NOMO-1 treated with DMSO at 0.1 percent for 48 hours (cell line): Measurements from ENCODE around the gene COL16A1.
"Not testable (repeated sequence)": the region's sequence is repeated elsewhere in the genome, so short reads cannot be mapped to it uniquely, and the experiment has no call there.

ENCODE experiments used
- DNase-seq: peaks from one replicate; lab custom pipeline; 2025; ENCODE audit not compliant: unreplicated experiment; lab: John Stamatoyannopoulos, UW

The COL16A1 gene

GRCh38 chr1:31707059-31707600 lies 3.3 kb upstream of the COL16A1 start:
- DNase-seq, result not testable (repeated sequence)

DNA sequence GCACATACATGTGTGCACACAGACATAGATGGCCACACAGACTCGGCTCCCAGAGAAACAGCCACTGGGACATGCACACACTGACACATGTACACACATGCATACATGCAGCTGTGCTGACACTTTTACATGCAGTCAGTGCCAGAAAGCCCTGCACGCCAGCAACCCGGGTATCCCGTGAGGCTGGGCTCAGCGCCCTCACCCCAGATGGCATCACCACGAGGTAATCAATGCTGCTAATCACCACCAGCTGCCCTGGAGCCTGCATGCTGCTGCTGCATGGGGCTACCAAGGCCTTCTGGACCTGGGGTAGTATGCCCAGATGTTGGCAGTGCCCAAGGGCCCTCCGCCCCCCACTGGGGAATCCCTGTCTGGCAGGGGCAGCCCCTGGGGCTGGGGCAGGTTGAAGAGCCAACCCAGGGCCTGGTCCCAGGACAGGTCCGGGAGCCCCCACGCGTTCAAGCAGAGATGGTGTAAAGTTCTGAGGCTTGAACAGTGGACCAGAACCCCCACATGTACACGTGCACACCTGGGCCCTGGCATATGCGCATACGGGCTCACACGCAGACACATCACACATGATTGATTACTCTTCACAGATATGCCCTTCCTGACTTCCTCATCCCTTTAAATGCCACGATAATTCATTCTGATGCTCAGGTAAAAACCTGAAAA lies 2.7 kb upstream of the COL16A1 start:
- DNase-seq, result no peak

GRCh38 chr1:31705080-31705866 lies 1.5 kb upstream of the COL16A1 start:
- DNase-seq, result peak; percentile 10

DNA sequence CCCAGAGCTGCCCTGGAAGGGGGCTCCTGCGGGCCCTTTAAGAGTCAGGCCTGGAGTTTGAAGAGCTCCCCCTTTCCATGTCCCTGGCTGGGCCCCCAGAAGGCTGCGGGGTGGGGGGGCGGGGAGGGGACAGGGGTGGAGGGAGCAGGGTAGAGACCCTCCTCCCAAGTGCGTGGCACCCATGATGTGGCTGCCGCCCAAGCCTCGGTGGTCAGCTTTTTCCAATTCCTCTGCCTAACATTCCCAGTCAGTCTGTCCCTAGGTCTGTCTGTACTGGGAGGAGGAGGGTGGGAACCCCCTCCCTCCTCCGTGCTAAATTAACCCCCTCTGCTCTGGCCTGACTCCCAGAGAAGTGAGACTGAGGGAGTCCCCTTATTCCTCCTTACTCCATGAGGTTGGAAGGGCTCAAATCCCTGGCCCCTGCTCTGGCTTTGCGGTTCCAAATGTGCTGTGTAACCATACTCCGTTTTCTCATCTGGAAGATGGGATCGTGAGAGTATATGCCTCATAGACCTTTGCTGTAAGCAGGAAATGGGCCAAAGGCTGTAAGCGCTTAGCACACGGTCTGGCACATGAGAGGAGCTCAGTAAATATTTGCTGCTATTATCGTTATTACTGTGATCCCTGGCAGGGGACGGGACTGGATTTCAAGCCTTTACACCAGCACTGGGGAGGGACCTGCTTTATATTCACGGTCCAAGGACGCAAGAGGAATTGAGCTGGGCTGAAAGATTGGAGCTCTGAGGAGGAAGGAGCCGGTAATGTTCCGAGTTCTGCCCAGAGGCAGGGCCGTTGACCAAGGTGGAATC lies 658 bp upstream of the COL16A1 start:
- no peak for DNase-seq

DNA sequence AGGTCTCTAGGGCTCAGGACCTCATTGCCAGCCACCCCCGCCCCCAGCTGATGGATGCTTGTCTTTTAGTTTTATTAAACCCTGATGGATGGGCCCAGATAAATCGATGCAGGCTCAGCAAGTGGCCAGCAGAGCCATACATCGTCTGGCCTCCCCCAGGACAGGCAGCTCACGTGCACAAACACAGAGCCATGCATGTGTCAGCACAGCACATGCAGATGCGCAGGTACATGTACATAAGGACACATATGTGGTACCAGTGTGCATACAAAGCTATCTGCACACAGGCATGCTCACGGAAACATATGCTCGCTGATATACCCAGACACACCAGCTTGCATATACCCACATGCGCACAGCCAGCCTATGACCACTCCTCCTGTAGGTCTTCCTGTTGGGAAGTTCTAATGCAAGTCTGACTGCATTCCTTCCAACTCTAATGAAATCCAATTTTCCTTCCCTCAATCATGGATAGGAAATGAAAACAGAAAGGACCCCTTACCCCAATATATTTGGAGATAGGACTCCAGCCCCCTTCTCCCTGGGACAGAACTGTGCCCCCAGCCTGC lies 897 bp downstream of the COL16A1 start:
- no peak for DNase-seq

DNA sequence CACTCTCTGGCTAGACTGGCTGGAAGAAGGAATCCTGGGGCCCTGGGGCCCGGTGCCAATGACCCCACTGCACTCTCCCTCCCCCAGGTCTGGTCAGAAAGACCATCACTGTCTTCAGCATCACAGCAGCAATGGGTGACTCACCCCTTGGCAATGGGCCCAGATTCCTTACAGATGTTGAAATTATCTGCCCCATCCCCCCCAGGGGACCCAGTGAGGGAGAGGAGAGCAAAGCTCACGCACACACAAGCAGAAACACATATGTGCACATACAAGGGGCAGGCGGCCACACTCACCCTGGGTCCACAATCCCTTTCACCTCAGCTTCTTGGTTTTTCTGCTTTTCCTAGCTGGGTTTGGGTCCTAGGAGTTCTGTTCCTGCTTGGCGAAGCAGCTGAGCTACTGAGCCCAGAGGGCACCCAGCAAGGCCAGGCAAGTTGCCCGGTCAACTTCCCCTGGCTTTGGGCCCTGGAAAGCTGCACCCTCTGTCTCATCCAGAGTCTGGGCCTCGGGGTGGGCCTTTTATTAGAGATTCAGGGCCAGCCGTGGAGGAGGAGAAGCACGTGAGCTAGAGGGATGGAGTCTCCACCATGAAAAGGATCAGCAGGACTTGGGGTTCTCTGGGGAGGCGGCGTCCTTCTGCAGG lies 2.6 kb downstream of the COL16A1 start:
- DNase-seq, result peak; percentile 29

DNA sequence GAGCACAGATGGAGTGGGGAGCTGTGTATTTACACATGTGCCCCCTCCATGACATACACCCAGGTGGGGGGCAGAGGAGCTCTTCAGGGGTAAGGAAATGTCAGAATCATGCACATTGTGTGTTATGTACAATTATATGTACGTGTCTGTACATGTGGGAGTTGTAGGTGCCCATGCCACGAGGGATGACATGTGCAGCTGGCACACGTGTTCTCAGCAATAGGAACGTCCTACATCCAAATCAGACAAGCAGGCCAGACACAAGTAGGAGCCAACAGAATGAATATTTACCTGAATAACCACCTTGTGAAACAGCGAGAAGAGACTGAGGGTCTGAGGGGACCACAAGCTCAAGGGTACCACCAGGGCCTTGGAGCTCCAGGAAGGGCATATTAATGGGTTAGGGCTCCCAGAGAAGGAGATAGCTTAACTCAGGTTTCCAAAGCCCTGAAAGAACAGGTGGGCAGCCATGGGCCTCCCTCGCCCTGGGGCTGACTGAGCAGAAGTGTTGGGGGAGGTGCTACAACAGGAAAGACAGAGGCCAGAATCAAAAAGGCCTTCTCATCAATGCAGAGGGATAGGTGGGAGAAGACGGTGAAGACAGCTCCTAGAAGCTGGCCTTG lies 3.2 kb downstream of the COL16A1 start:
- no peak for DNase-seq

DNA sequence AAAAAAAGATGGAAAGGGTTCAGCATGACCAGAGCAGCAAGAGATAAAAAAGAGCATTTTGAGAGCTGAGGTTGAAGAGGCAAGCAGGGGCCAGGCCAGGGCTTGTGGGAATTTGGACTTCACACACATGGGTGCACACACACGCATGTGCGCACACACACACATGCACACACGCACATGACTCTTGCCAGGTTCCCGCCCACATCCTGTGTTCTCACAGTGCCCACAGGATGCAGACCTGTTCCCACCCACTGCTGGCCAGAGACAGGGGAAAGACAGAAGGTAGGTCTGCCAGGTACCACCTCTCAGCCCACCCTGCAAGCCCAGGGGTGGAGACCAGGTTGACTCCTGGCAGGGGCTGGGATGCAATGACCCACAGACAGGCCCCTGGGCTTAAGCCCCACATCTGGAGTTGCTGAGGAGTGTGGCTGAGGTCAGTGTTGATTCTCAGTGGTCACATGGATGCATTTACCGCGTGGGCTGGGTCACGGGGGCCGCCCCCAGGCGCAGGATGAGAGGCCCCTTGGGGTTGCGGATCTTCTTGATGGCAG lies 4.4 kb downstream of the COL16A1 start:
- no peak for DNase-seq

DNA sequence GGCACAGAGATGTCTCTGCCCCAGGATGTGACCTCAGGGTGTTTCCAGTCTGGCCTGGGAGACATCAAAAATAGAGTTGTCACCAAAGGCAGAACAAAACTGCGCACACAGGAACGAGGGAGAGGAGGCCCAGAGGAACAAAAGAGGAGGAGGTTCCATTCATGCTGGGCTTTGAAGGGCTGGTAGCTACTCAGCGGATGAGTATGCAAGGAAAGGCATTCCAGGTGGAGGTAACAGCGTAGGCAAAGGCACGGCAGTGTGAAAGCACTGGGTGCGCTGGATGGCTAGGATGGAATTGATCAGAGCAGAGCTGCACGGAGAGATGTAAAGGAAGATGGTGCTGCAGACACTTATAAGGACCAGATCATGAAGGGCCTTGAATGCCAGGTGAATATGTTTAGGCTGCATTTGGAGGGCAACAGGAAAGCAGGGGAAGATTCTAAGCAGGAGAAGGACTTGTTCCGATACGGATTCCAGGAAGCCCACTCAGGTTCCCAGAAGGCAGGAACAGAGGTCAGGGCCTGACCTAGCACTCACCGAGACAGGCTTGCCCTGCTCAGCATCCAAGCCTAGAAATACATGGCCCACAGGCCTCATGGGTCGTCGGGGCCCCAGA lies 6.3 kb downstream of the COL16A1 start:
- no peak for DNase-seq

GRCh38 chr1:31696242-31696641 lies 7.6 kb downstream of the COL16A1 start:
- DNase-seq, result no peak

DNA sequence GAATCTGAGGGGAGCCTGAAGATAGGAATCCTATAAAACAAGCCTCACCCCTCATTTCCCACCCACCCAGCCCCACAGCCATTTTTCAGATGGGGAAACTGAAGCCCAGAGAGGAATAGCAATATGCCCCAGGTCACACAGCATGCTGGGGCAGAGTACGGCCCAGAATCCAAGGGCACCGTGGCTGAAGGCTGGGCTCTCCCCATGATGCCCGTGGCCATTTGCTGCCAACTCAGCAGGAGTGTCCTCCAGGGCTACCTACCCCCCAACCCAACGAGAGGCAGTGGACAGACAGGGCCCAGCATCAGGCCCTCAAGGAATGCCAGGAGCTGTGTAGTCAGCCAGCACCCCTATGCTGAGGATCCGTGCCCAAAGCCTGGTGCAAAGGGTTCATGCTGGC lies 8.5 kb downstream of the COL16A1 start:
- DNase-seq, result no peak

GRCh38 chr1:31694964-31695313 lies 8.9 kb downstream of the COL16A1 start:
- no peak for DNase-seq

DNA sequence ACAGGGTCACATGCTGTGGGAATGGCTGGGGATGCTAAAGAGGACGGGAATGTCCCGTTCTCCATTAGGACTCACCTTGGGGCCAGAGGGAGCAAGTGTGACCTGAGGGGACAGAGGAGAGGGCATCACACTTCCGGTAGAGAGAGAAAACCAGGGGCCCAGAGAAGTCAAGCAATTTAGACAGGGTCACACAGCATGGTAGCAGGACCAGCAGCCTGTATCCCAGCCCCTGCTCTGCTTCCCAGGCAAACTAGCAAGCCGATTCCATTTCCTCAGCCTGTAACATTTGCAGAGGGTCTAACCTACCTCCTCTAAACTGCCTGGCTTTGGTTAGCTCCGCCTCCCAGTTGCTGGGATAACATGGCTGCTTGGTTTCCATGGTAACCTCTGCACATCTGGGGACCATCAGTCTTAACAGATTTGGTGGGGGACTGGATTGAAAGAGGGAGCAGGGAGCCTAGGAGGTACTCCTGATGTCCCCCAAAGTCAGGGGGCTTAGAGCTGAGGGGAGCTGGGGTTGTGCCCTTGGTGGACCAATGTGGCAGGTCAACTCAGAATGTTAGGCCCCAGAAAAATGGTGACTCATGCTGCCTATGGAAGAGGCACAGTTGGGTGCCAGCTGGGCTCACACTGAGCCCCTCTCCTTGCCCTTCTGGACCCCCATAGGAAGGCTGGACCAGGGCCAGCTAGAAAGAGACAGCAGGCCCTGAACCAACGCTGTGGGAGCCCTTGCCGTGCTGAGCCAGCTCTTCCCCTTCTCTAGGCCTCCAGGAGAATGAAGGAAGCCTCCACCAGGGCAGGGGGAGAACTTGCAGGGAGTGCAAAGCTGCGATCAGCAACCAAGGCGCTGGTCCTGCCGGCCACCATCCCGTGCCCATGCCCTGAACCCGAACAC lies 9.5 kb downstream of the COL16A1 start:
- no peak for DNase-seq

- no peak for DNase-seq
These were observed 10.6 kb downstream of the COL16A1 start for GRCh38 chr1:31693231-31693630.

DNA sequence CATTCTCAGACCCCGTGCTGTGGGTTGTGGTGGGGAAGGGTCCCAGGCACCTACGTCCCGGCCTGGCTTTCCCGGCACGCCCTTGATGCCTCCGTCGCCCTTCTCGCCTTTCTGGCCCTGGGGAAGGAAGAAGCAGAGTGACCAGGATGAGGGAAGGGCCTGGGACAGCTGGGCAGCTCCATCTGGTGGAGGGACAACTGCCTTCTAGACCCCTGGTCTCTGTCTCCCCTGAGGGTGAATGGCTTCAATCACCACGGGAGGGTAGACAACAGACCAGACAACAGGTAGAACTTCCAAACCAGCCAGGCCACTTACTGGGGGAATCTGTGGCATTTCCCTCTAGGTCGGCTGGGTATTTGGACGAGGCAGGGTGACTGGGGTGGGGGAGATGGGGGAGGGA lies 11.9 kb downstream of the COL16A1 start:
- no peak for DNase-seq

- no peak for DNase-seq
These were observed 12.4 kb downstream of the COL16A1 start for GRCh38 chr1:31691446-31691845.

DNA sequence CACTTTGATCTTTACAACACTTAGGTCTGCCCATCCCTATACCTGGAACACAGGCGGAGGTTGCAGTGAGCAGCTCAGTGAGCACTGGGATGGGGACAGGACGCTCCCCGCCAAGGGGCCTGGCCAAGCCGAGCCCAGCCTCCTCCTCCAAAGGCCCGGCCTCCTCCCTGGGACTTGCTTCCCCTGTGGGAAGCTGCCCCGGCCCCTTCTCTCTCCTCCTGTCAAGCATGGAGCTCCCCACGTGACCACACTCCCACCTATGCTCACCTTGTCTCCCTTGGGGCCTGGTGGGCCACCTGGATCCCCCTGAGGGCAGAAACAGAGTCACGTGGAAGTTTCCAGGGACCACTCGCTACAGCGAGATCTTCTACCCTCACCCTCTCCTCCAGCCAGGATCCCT lies 12.9 kb downstream of the COL16A1 start:
- no peak for DNase-seq

DNA sequence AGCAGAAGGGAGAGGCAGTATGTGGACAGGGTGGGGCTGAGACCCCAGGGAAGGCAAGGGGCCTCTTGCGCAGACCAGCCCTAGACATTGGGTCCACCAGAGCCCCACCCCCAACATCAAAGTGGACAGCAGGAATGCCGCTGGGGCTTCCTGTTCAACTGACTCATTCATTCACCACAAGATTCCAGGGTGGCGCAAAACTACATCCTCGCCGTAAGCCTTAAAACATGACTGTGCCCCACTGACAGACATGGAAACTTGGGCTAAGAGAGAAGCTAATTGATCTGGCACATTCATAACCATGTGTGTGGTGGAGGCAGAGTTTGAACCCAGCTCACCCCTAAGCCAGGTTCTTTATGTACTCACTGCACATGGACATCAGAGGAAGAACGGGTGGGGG lies 14.0 kb downstream of the COL16A1 start:
- DNase-seq, result no peak

- DNase-seq, result no peak
These were observed 14.4 kb downstream of the COL16A1 start for GRCh38 chr1:31689379-31689778.
